ENCODE results near the gene C11orf91. TPM values are rescaled to one million over a fixed set of nuclear protein-coding genes. Genes with fewer than 3 reads are reported as not detected.

The C11orf91 gene
- total and polyA plus RNA-seq, 2 donors (not counting 1 experiment from before 2014, with no cell fraction given), result 0.12 TPM; not detected in 1

DNA sequence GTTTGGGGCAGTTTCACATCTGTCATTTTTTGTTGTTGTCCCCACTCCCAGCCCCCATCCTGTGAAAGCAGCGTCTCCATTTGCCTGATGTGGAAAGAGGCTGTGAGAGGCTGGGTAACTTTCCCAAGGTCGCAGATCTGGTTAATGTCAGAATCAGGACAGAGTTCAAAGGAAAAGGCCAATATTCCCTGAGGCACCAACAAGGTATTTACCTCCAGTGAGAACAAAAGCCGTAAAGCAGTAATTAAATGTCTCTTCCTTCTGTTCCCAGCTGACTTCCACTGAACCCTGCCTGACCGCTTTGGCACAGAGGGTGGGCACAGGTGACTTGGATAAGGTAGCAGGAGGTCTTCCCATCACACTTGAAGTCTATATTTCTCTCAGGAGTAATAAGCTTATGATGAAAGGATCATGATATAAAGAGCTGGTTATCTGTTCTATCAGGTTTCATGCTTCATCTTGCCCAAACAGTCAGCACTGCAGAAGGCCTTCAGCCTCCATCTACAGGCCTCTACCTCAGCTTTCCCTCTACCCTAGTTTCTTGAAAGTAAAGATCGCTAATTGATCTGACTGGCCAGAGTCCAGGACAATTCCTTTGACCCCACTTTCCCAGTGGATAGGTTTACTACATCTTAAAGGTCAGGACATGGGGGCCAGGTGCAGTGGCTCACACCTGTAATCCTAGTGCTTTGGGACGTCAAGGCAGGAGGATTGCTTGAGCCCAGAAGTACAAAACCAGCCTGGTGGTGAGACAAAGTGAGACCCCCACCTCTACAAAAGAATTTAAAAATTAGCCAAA is 9.4 kb downstream of the C11orf91 start:
- Histone ChIP-seq H3K27me3 (ENCODE audit: control insufficient read depth, insufficient read depth, low read length) (no peaks in the 10 kb centered on the region), H3K9ac (ENCODE audit: insufficient read depth, low read length) (peak overlapping the region; percentile 49), H3K79me2 (ENCODE audit: control insufficient read depth, insufficient read depth, low read length) (no peaks in the 10 kb centered on the region), H4K20me1 (ENCODE audit: control insufficient read depth, extremely low read depth, insufficient read depth, low read length) (no peaks in the 10 kb centered on the region), H3K4me2 (ENCODE audit: extremely low read depth, insufficient read depth, low read length) (peak overlapping the region; percentile 92), H3K36me3 (ENCODE audit: control insufficient read depth, insufficient read depth, low read length) (no peaks in the 10 kb centered on the region), H3K9me3 (ENCODE audit: control insufficient read depth, insufficient read depth, low read depth, low read length) (no peaks in the 10 kb centered on the region), H3K27ac (ENCODE audit: insufficient read depth, low read length) (peak overlapping the region; percentile 95), H2AFZ (ENCODE audit: low read length) (no peak overlapping the region), H3K4me3 (replicated peaks in 1 of 4; ENCODE audit: control extremely low read depth in 1 of 4, insufficient read depth in 1 of 4, low read depth in 3 of 4, low read length in 4 of 4) (peak overlapping the region in 1 of 4 experiments; percentile 8), H3K4me1 (ENCODE audit: control insufficient read depth, extremely low read depth, insufficient read depth, low read length) (peaks cover 37% of the 10 kb centered on the region)
- TF ChIP-seq, protein P1, sequence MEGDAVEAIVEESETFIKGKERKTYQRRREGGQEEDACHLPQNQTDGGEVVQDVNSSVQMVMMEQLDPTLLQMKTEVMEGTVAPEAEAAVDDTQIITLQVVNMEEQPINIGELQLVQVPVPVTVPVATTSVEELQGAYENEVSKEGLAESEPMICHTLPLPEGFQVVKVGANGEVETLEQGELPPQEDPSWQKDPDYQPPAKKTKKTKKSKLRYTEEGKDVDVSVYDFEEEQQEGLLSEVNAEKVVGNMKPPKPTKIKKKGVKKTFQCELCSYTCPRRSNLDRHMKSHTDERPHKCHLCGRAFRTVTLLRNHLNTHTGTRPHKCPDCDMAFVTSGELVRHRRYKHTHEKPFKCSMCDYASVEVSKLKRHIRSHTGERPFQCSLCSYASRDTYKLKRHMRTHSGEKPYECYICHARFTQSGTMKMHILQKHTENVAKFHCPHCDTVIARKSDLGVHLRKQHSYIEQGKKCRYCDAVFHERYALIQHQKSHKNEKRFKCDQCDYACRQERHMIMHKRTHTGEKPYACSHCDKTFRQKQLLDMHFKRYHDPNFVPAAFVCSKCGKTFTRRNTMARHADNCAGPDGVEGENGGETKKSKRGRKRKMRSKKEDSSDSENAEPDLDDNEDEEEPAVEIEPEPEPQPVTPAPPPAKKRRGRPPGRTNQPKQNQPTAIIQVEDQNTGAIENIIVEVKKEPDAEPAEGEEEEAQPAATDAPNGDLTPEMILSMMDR (conservative IDR thresholded peaks at IDR 0.05 in 1 of 2, IDR thresholded peaks at IDR 0.05 in 1 of 2; ENCODE audit: low read depth in 1 of 2, low read length in 2 of 2), result no peak
- TF ChIP-seq EZH2 (IDR thresholded peaks at IDR 0.05; ENCODE audit: low read length, missing control alignments), result no peak
- DNase-seq (ENCODE audit: low read depth in 2 of 2), result no peak

DNA sequence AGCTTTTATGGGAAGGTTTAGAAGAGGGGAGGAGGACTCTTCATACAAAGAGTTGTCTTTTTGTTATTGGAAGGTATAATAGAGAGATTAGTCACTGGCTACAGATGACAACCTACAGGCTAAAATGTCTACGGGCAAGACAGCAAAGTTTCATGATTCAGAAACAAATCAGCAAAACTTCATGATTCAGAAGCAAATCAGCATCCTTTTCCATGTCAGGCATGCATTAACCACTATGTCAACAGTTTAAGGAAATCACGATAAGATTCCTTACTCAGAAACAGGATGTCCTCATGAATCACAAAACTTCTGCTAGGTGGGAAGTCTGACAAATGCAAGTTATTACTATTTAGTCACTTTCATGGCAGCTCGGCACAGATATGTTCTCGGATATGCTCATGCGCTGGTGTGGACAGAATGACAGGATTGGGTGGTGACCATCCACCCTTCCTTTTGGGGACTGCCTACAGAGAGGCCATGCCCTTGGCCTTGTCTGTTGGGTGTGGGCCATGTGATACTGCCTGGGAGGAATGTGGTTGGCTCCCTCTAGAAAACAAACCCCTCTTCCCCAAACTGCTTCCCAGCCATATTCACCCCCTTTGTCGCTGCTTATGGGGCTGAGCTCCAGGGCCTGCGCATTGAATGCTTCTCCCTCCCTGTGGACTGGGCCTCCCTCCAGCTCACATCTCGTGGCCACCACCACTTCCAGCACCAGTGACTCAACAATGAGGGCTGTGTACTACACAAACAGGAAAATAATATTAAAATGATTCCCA is 10.1 kb downstream of the C11orf91 start:
- peak overlapping the region; percentile 92 for H3K4me2 ChIP-seq (ENCODE audit: extremely low read depth, insufficient read depth, low read length)
- no peaks in the 10 kb centered on the region for H3K27me3 ChIP-seq (ENCODE audit: control insufficient read depth, insufficient read depth, low read length)
- H3K36me3 ChIP-seq (ENCODE audit: control insufficient read depth, insufficient read depth, low read length), result no peaks in the 10 kb centered on the region
- peak overlapping the region; percentile 49 for H3K9ac ChIP-seq (ENCODE audit: insufficient read depth, low read length)
- TF ChIP-seq, protein P1 (conservative IDR thresholded peaks at IDR 0.05 in 1 of 2, IDR thresholded peaks at IDR 0.05 in 1 of 2; ENCODE audit: low read depth in 1 of 2, low read length in 2 of 2), result no peak
- TF ChIP-seq EZH2 (IDR thresholded peaks at IDR 0.05; ENCODE audit: low read length, missing control alignments), result no peak
- peak overlapping the region; percentile 95 for H3K27ac ChIP-seq (ENCODE audit: insufficient read depth, low read length)
- peaks cover 37% of the 10 kb centered on the region for H3K4me1 ChIP-seq (ENCODE audit: control insufficient read depth, extremely low read depth, insufficient read depth, low read length)
- peak; percentile 93 to 100 for DNase-seq (ENCODE audit: low read depth in 2 of 2)
- H3K4me3 ChIP-seq (replicated peaks in 1 of 4; ENCODE audit: control extremely low read depth in 1 of 4, insufficient read depth in 1 of 4, low read depth in 3 of 4, low read length in 4 of 4), result peak overlapping the region in 1 of 4 experiments; percentile 9
- H3K79me2 ChIP-seq (ENCODE audit: control insufficient read depth, insufficient read depth, low read length), result no peaks in the 10 kb centered on the region
- no peaks in the 10 kb centered on the region for H4K20me1 ChIP-seq (ENCODE audit: control insufficient read depth, extremely low read depth, insufficient read depth, low read length)
- no peaks in the 10 kb centered on the region for H3K9me3 ChIP-seq (ENCODE audit: control insufficient read depth, insufficient read depth, low read depth, low read length)
- peak overlapping the region; percentile 3 for H2AFZ ChIP-seq (ENCODE audit: low read length)

GRCh38 chr11:33689501-33689900 is 11.1 kb downstream of the C11orf91 start:
- Histone ChIP-seq H3K79me2 (ENCODE audit: control insufficient read depth, insufficient read depth, low read length) (no peaks in the 10 kb centered on the region), H3K27me3 (ENCODE audit: control insufficient read depth, insufficient read depth, low read length) (no peaks in the 10 kb centered on the region), H3K27ac (ENCODE audit: insufficient read depth, low read length) (peak overlapping the region; percentile 95), H3K4me2 (ENCODE audit: extremely low read depth, insufficient read depth, low read length) (peak overlapping the region; percentile 19), H3K36me3 (ENCODE audit: control insufficient read depth, insufficient read depth, low read length) (no peaks in the 10 kb centered on the region), H3K9me3 (ENCODE audit: control insufficient read depth, insufficient read depth, low read depth, low read length) (no peaks in the 10 kb centered on the region), H3K4me1 (ENCODE audit: control insufficient read depth, extremely low read depth, insufficient read depth, low read length) (peaks cover 34% of the 10 kb centered on the region), H2AFZ (ENCODE audit: low read length) (no peak overlapping the region), H4K20me1 (ENCODE audit: control insufficient read depth, extremely low read depth, insufficient read depth, low read length) (no peaks in the 10 kb centered on the region), H3K9ac (ENCODE audit: insufficient read depth, low read length) (no peak overlapping the region), H3K4me3 (replicated peaks in 1 of 4; ENCODE audit: control extremely low read depth in 1 of 4, insufficient read depth in 1 of 4, low read depth in 3 of 4, low read length in 4 of 4) (no peak overlapping the region)
- TF ChIP-seq, protein P1 (conservative IDR thresholded peaks at IDR 0.05 in 1 of 2, IDR thresholded peaks at IDR 0.05 in 1 of 2; ENCODE audit: low read depth in 1 of 2, low read length in 2 of 2), result no peak
- no peak for TF ChIP-seq EZH2 (IDR thresholded peaks at IDR 0.05; ENCODE audit: low read length, missing control alignments)
- no peak for DNase-seq (ENCODE audit: low read depth in 2 of 2)

All from fibroblast of lung (primary cell).